Stimulated activated CD4-positive, alpha-beta T cell treated with anti-CD3 and anti-CD28 coated beads, Interleukin-12 subunit alpha, Interleukin-12 subunit beta, amount 100 ng/mL, for 4 hours (primary cell): ENCODE data around the gene GPR37.

Experiments
- DNase-seq: peaks from one replicate; pipeline ENCODE4 v3.0.0-alpha.2; 2020

The GPR37 gene

GRCh38 chr7:124765401-124766352 is at the start of gene GPR37:
TSS of gene GPR37 (minus strand) at chr7:124765792. CDS start at chr7:124764976, 816 bp downstream.
- peak; percentile 15 for DNase-seq

GRCh38 chr7:124813994-124814798 is 48.6 kb upstream of the GPR37 start:
- DNase-seq: no peak

- DNase-seq: no peak
These were observed 47.2 kb upstream of the GPR37 start for GRCh38 chr7:124812764-124813163.

- DNase-seq: no peak
These were observed 45.7 kb upstream of the GPR37 start for GRCh38 chr7:124811341-124811740.

GRCh38 chr7:124810605-124811004 is 45.0 kb upstream of the GPR37 start:
- no peak for DNase-seq

- no peak for DNase-seq
These were observed 42.6 kb upstream of the GPR37 start for GRCh38 chr7:124808206-124808605.

- DNase-seq: no peak
These were observed 35.8 kb upstream of the GPR37 start for GRCh38 chr7:124801330-124801895.

- DNase-seq: no peak
These were observed 34.8 kb upstream of the GPR37 start for GRCh38 chr7:124800386-124800785.

- no peak for DNase-seq
These were observed 33.9 kb upstream of the GPR37 start for GRCh38 chr7:124799448-124799847.

GRCh38 chr7:124796771-124797170 is 31.2 kb upstream of the GPR37 start:
- DNase-seq: no peak

- no peak for DNase-seq
These were observed 27.1 kb upstream of the GPR37 start for GRCh38 chr7:124792696-124793095.

GRCh38 chr7:124792002-124792401 is 26.4 kb upstream of the GPR37 start:
- no peak for DNase-seq

GRCh38 chr7:124791426-124791825 is 25.8 kb upstream of the GPR37 start:
- no peak for DNase-seq

- no peak for DNase-seq
These were observed 25.1 kb upstream of the GPR37 start for GRCh38 chr7:124790645-124791044.

GRCh38 chr7:124785994-124786393 is 20.4 kb upstream of the GPR37 start:
- no peak for DNase-seq

GRCh38 chr7:124784879-124785818 is 19.6 kb upstream of the GPR37 start:
- DNase-seq: no peak

GRCh38 chr7:124783271-124783670 is 17.7 kb upstream of the GPR37 start:
- DNase-seq: no peak

- no peak for DNase-seq
These were observed 16.5 kb upstream of the GPR37 start for GRCh38 chr7:124781907-124782734.

GRCh38 chr7:124781418-124781817 is 15.8 kb upstream of the GPR37 start:
- DNase-seq: no peak

- DNase-seq: no peak
These were observed 15.0 kb upstream of the GPR37 start for GRCh38 chr7:124780608-124781007.

- no peak for DNase-seq
These were observed 14.5 kb upstream of the GPR37 start for GRCh38 chr7:124780056-124780455.
